Transverse colon (tissue), 4 donors: ENCODE data around the gene NOTO. TPM values are rescaled to one million over a fixed set of nuclear protein-coding genes. Genes with fewer than 3 reads are reported as not detected.

Source experiments
- DNase-seq: peaks from one replicate; pipeline ENCODE4 v3.0.0-alpha.2; 2019
- H3K27ac ChIP-seq, 4 donors: fragments of 200-600 bp; sonication (generic); 2 replicates each; pipeline ENCODE4 v1.5.1; 2016 to 2018; ENCODE audit warnings: inconsistent platforms in 4 of 4
- H3K27me3 ChIP-seq: fragments of 200-600 bp; sonication (generic); 2 replicates; pipeline ENCODE4 v1.5.1; 2017; ENCODE audit warnings: inconsistent platforms
- H3K36me3 ChIP-seq, 4 donors: fragments of 200-600 bp; sonication (generic); 2 replicates each; pipeline ENCODE4 v1.5.1; 2017 to 2019; ENCODE audit warnings: inconsistent platforms in 4 of 4
- H3K4me1 ChIP-seq, 4 donors: fragments of 200-600 bp; sonication (generic); 2 replicates each; pipeline ENCODE4 v1.5.1; 2017 to 2020; ENCODE audit warnings: inconsistent platforms in 4 of 4
- H3K4me3 ChIP-seq, 4 donors: fragments of 200-600 bp; sonication (generic); 1 replicate in 1 of 4; 2 replicates in 3 of 4; pipeline versions ENCODE4 v1.5.1 to v1.6.1; 2017 to 2019; ENCODE audit warnings: inconsistent platforms in 4 of 4
- H3K9me3 ChIP-seq, 2 donors: fragments of 200-600 bp; sonication (generic); 2 replicates each; pipeline ENCODE4 v1.5.1; 2017 to 2019; ENCODE audit warnings: inconsistent platforms in 2 of 2
- CTCF ChIP-seq, 5 experiments: fragments of 200-600 bp in 3 of 5; fragments of 450-650 bp in 2 of 5; sonication (generic) in 3 of 5; IDR thresholded peaks; 1 replicate in 2 of 5; 2 replicates in 3 of 5; pipeline ENCODE4 v1.5.1; 2016 to 2017; ENCODE audit warnings: antibody characterized with exemption in 5 of 5, inconsistent platforms in 3 of 5, mild to moderate bottlenecking in 2 of 5, moderate library complexity in 1 of 5
- EP300 ChIP-seq: sonication (generic); formaldehyde crosslinking; IDR thresholded peaks from one replicate; pipeline ENCODE4 v1.6.1; 2017; ENCODE audit warnings: antibody characterized with exemption, low read depth
- POLR2A ChIP-seq: fragments of 450-650 bp; IDR thresholded peaks from one replicate; pipeline ENCODE4 v1.6.1; 2016; ENCODE audit warnings: antibody characterized with exemption, mild to moderate bottlenecking, moderate library complexity
- POLR2AphosphoS5 ChIP-seq, 3 donors: sonication (generic); formaldehyde crosslinking; IDR thresholded peaks; one replicate each; pipeline ENCODE4 v1.6.1; 2016; ENCODE audit warnings: antibody characterized with exemption in 3 of 3
- WGBS, 2 donors: methylation state at CpG; one replicate each; pipeline ENCODE4 v1.1.5; 2018; ENCODE audit warnings: low coverage in 1 of 2; 5-methylcytosine and 5-hydroxymethylcytosine counted together
- in situ Hi-C, 4 donors: fragments of 200-750 bp; cut with MboI; loops; one replicate each; pipeline versions ENCODE4 v1.15.0 to v1.15.1; 2017; ENCODE audit warnings: low sequenced_read_pairs in 3 of 4, low pct_ligation_motif_present in 1 of 4, low pct_unique_long_range_greater_than_20kb in 1 of 4
- intact Hi-C: fragments of 100-400 bp; cut with DNase I; formaldehyde crosslinking; loops from one replicate; pipeline ENCODE4 v1.15.1; 2023; ENCODE audit warnings: low total_unique reads
- total RNA-seq, 4 donors: library from RNA; depleted of rRNA; stranded (reverse); fragments of >200 nt; gene quantifications; one replicate each; pipeline ENCODE4 v1.1.0, GENCODE V29; 2016

The NOTO gene
- total RNA-seq, 4 donors from 2014 or later, result not detected

- peaks cover 15 to 26% (median 25%) of the 10 kb centered on the region in 4 donors for H3K4me1 ChIP-seq
- H3K4me3 ChIP-seq, result no peak overlapping the region
- H3K27ac ChIP-seq, result no peak overlapping the region
- WGBS, 2 donors, result 91% methylated on average over 7 of the region's 7 CpGs; no CpG with 5 or more reads in 1 of the 2 donors
- intact Hi-C loops (loop anchor here (10.0 kb wide), 1 partner anchor 279 kb away; no protein-coding TSS in a partner anchor), in situ Hi-C loops (loop anchor here in 1 of 4 donors (25.0 kb wide), 1 partner anchor 286 kb away; the partner anchor contains the start of gene SPR)
- TF ChIP-seq POLR2AphosphoS5 (IDR thresholded peaks at IDR 0.05), result no peak
- H3K27me3 ChIP-seq, result peaks cover 41% of the 10 kb centered on the region
- DNase-seq, result no peak
- no peaks in the 10 kb centered on the region for H3K36me3 ChIP-seq
- H3K9me3 ChIP-seq, result no peaks in the 10 kb centered on the region
Measured at GRCh38 chr2:73173781-73174180, 28.6 kb upstream of the NOTO start.

GRCh38 chr2:73174244-73174643, 28.1 kb upstream of the NOTO start:
- in situ Hi-C loops (loop anchor here in 1 of 4 donors (25.0 kb wide), 1 partner anchor 287 kb away; the partner anchor contains the start of gene SPR), intact Hi-C loops (loop anchor here (10.0 kb wide), 1 partner anchor 279 kb away; no protein-coding TSS in a partner anchor)
- Histone ChIP-seq H3K36me3 (no peaks in the 10 kb centered on the region), H3K4me3 (no peak overlapping the region), H3K4me1 (peaks cover 15 to 26% (median 25%) of the 10 kb centered on the region in 4 donors), H3K27me3 (peaks cover 46% of the 10 kb centered on the region), H3K9me3 (no peaks in the 10 kb centered on the region), H3K27ac (no peak overlapping the region)
- TF ChIP-seq EP300 (no peak), POLR2AphosphoS5 (IDR thresholded peaks at IDR 0.05) (no peak), CTCF (IDR thresholded peaks at IDR 0.05) (no peak), POLR2A (no peak)
- DNase-seq, result no peak
- WGBS, 2 donors, result 94% methylated on average over 10 of the region's 10 CpGs; no CpG with 5 or more reads in 1 of the 2 donors

- 76% methylated on average over 11 of the region's 25 CpGs; no CpG with 5 or more reads in 1 of the 2 donors for WGBS, 2 donors
- no peaks in the 10 kb centered on the region for H3K9me3 ChIP-seq
- in situ Hi-C loops, result loop anchor here in 3 of 4 donors (25.0 kb wide), 2 partner anchors 188 to 288 kb away; partner anchors contain the start of gene SPR (in 2 of the 3)
- DNase-seq, result no peak
- intact Hi-C loops, result loop anchor here (5.0 to 10.0 kb wide), 3 partner anchors 103 to 280 kb away; partner anchors contain the start of gene SFXN5
- no peaks in the 10 kb centered on the region for H3K36me3 ChIP-seq
- TF ChIP-seq CTCF (IDR thresholded peaks at IDR 0.05), result no peak
- TF ChIP-seq POLR2A, result no peak
- no peak for TF ChIP-seq EP300
- TF ChIP-seq POLR2AphosphoS5 (IDR thresholded peaks at IDR 0.05), result no peak
- H3K27ac ChIP-seq, result no peak overlapping the region
- peaks cover 15 to 26% (median 25%) of the 10 kb centered on the region in 4 donors for H3K4me1 ChIP-seq
- peak overlapping the region; percentile 14 to 53 (median 38) for H3K4me3 ChIP-seq
- peaks cover 53% of the 10 kb centered on the region for H3K27me3 ChIP-seq
Measured at GRCh38 chr2:73174941-73175662, 27.3 kb upstream of the NOTO start.

- H3K27me3 ChIP-seq, result peaks cover 59% of the 10 kb centered on the region
- H3K27ac ChIP-seq, result peak overlapping the region; percentile 8 to 78 (median 42)
- no peaks in the 10 kb centered on the region for H3K9me3 ChIP-seq
- H3K4me1 ChIP-seq, result peaks cover 15 to 26% (median 25%) of the 10 kb centered on the region in 4 donors
- in situ Hi-C loops, result loop anchor here in 2 of 4 donors (25.0 kb wide), 2 partner anchors 188 to 288 kb away; partner anchors contain the start of gene SPR (in 1 of the 2)
- WGBS, 2 donors, result 1% methylated on average over 41 of the region's 59 CpGs; no CpG with 5 or more reads in 1 of the 2 donors
- H3K4me3 ChIP-seq, result peak overlapping the region; percentile 14 to 53 (median 38)
- H3K36me3 ChIP-seq, result no peaks in the 10 kb centered on the region
- DNase-seq, result peak; percentile 81
- TF ChIP-seq POLR2AphosphoS5 (IDR thresholded peaks at IDR 0.05) (no peak), EP300 (no peak), CTCF (IDR thresholded peaks at IDR 0.05) (peak in 1 of 5 experiments; percentile 6), POLR2A (no peak)
- intact Hi-C loops, result loop anchor here (5.0 to 10.0 kb wide), 3 partner anchors 103 to 281 kb away; partner anchors contain the start of gene SFXN5
Measured at GRCh38 chr2:73175663-73176204, 26.6 kb upstream of the NOTO start.
